ENCODE measurements around the gene GKN2.

GRCh38 chr2:68978098-68978497, 25.4 kb upstream of the GKN2 start:
- TF ChIP-seq EP300 (conservative IDR thresholded peaks at IDR 0.05; ENCODE audit: poor library complexity, severe bottlenecking) (no peak), EZH2 (IDR thresholded peaks at IDR 0.05; ENCODE audit: borderline replicate concordance, insufficient read depth, low read length, poor library complexity, severe bottlenecking) (no peak), CTCF (IDR thresholded peaks at IDR 0.05; ENCODE audit: poor library complexity, severe bottlenecking) (no peak), POLR2AphosphoS5 (IDR thresholded peaks at IDR 0.05) (no peak)

All from neural cell (in vitro differentiated cells).